Activated CD4-positive, alpha-beta T cell treated with anti-CD3 and anti-CD28 coated beads, Interleukin-2, amount 50 U/mL, for 1 hour (primary cell): ENCODE results near the gene CLMN.

Source experiments
- DNase-seq: peaks from one replicate; pipeline ENCODE4 v3.0.0-alpha.2; 2020

CLMN gene

DNA sequence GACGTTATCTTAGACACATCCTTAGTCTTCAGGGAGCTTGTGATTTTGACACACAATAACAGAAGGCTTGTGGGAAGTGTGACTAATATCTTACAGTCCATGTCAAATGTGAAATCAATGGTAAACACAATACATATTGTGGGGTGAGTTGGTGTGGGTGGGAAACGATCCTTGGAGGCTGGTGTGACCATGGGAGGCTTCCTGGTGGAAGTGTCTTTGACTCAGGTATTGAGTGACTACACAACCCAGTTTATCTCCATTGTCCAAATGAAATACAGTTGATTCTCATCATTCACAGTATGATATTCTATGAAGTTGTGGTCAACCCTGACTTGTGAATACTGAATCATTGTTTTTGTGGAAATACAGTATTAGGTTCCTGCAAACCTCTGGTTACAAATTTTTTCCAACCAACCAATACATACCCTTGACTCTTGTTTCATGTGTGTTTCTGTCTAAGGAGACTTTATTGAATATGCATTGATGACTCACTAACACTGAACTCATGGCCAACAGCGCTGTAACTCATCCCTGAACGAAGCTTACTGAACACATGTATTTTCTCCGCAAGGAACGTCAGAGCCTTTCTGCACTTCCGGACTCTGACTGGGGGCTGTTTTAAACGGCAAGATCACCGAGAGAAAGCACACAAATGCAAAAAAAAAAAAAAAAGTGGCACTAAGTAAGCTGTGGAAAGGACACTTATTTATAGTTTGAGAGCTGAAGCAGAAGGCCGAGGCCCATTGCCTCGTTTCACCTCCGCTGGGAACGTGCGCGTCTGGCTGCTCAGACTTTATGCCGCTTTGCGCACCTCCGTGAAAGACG lies 59.0 kb downstream of the CLMN start:
- no peak for DNase-seq

DNA sequence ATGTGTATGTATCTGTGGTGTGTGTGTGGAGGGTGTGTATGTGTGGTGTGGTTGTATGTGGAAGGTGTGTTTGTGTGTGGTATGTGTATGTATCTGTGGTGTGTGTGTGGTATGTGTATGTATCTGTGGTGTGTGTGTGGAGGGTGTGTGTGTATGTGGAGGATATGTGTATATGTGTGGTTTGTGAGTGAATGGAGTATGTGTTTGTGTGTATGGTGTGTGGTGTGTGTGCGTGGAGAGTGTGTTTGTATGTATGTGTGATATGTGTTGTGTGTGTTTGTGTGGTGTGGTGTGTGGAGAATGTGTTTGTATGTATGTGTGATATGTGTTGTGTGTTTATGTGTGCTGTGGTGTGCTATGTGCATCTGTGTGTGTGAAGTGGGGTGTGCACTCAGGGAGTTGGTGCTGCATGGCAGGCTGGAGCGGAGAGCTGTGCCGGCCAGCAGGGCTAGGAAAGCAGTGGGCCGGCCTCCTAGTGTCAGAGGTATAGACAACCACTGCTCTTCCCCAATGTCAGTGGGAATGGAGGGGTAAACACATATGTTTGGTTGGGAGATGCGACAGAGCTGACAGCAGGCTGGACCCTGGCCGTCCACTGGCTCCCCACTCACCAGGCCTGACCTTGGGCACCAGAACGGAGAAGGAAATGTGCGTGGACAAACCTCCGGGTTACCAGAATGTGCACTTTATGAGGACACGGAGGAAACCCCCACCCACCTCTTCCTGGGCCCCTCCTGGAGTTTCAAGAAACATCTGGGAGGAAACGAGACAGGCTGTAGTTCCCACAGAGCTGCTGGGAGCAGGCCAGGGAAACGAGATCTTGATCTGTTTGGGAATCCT lies 60.7 kb downstream of the CLMN start:
- no peak for DNase-seq

DNA sequence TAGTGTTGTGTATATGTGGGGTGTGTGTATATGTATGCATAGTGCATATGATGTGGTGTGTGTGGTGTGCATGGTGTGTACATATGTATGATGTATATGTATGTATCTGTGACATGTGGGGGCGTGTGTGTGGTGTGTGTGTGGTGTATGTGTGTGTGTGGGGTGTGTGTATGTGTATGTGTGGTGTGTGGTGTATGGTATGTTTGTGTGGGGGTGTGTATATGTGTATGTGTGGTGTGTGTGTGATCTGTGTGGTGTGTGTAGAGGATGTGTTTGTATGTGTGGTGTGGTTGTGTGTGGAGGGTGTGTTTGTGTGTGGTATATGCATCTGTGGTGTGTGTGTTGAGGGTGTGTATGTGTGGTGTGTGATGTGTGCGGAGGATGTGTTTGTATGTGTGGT lies 61.6 kb downstream of the CLMN start:
- DNase-seq, result no peak

DNA sequence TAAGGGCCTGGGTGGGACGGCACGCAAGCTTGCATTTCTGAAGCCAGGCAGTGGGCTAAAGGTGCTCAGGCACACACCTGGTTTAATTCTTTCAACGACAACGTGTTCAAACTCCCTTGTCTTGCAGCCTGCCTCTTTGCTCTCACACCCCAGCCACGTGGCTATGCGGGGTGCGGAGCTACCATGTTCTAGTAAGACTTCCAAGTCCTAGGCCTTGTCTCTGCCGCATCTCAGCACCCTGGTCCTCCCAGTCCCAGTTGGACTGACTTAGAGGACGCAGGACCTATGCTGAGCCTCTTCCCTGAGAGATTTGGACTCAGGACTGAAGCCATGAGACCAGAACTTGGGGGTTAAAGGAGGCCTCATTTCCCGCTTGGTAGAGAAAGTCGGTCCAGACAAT lies 62.2 kb downstream of the CLMN start:
- DNase-seq, result no peak

DNA sequence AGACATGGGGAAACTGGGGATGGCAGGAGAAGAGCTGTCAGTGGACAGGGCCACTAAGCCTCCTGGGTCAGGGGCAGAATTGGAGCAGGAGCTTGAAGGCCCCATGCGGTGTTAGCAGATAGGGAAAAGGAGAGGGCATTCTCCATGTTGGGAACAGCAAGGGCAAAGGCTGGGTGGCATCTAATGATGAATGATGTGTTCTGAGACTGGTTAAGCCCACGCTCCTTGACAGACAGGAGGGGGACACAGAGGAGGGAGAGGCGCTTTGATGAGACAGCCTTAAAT lies 63.0 kb downstream of the CLMN start:
- no peak for DNase-seq

DNA sequence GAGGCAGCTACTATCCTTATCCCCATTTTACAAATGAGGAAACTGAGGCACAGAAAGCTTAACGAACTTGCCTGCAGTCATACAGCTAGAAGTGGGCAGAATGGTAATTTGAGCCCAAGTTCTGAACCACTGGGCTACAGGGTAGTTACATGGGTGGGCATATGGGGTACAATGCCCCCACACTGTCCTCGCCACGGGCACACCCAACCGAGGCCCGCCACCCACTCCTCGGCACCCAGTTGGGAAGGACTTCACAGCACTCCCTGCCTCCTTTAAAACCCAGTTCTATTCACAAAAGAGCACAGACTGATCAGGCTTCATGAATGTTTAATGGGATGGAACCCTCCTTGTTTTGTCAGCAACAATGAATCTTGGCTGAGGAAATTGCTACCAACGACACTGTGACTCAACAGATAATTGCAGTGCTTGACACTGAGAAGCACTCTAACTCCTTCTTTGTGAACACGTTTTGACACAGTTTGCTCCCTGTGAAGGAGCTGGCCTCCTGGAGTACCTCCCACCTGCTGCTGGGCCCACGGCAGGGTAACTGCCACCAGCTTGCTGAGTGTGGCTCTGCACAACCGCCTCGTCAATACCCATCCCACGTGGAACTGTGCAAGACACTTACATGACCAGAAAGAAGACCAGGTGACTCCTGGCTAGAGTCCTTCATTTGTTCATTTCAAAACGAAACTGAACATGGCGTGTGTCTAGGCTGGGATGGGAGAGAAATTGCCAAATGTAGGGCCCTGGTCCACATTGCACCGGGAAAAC lies 63.5 kb downstream of the CLMN start:
- DNase-seq, result no peak

DNA sequence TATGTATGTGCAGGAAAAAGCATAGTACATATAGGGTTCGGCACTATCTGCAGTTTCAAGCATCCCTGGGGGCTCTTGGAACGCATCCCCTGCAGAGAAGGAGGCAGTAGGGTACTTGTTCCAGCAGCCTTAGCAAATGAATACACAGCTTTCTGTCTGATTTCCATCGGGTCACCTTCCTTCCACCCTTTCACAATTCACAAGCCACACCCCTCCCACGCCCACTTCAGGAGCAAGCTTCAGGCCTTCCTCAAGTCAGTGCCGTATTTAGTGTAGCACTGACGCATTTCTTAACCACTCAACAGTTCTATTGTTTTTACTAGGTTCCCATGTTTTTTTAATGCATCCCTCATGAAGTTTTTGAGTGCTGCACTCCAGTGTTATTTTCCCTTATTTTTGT lies 64.2 kb downstream of the CLMN start:
- no peak for DNase-seq

DNA sequence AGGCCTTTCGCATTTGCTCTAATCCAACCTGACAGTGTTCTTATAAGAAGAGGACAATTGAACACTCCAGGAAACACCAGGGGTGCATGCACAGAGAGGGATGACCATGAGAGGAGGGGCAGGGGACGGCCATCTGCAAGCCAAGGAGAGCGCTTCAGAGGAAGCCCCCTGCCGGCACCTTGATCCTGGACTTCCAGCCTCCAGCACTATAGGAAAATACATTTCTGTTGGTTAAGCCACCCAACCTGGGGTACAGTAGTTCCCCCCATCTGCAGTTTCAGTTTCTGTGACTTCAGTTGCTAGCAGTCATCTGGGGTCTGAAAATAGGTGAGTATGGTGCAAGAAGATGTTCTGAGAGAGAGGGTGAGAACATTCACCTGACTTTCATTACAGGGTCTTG lies 64.7 kb downstream of the CLMN start:
- no peak for DNase-seq

DNA sequence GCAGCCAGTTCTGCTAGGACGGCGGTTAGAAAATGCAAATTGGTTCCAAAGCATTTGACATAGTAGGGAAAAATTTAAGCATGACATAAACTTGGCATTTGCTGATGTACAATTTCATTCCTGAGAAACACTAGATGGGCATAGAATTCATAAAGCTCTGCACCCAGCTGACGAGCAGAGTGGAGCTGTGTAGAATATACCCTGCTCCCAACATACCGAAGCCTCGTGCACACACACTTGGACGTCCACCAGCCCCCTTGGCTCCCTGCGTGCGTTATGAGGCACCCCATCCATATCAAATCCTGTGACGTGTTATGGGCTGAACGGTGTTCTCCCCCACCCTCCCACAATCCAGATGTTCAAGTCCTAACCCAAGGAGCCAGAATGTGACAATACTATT lies 65.4 kb downstream of the CLMN start:
- no peak for DNase-seq

DNA sequence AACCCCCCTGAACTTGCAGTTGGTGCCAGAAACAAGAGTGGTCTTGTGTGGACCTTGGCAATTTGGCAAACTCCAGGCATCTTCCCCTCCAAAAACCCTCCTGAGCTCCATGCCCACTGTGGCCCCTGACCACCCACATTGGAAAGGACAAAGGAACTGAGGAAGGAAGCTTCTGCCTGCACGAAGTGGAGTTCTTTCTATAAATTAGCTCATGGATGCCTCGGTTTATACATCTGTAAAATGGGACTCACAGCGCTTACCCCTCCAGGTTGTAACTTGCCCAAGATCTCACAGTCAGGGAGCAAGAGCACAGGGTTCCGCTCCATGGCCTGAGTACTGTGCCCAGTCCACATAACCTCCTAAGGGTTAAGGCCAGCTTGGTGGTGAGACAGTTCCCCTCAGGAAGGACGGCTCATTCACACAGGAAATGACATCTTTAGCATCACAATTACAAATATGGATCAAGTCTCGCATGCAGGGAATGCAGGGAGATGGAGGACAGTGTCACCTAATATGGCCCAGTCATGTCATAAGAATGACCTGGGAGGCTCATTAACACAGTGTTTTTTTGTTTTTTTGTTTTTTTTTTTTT lies 66.6 kb downstream of the CLMN start:
- no peak for DNase-seq

DNA sequence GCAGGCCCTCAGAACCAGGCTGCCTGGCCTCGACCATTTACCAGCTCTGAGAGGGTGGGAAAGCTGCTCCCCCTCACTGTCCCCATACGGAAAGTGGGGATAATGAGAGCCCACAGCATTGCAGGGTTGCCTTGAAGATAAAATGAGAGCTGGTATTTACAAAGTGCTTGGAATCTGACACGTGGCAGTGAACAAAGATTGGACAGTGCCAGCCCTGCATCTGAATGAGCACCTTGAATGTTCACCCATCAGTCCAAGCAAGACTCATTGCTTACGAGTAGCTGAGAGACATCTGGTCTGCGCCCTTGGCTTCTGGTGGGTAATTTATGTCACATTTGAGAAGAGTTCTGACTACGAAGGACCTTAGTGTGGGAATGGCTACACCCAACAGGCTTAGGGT lies 67.5 kb downstream of the CLMN start:
- DNase-seq, result no peak

DNA sequence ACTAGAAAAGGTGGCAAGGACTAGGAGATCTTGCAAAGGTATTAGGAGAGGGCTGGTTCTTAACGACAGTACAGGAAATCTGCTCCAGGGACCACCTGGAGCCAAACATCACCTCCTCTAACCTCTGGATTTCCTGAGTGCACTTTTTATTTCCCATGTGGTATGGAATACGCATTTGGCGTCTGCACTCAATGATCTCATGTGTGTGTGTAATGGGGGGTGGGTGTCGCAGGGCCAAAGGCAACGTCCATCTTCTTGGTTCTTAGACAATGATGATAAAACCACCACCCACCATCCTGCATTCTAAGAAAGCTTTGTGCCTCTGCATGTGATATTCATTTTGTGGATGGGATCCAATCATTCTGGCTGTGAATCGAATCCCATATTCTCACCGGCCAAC lies 68.8 kb downstream of the CLMN start:
- no peak for DNase-seq

DNA sequence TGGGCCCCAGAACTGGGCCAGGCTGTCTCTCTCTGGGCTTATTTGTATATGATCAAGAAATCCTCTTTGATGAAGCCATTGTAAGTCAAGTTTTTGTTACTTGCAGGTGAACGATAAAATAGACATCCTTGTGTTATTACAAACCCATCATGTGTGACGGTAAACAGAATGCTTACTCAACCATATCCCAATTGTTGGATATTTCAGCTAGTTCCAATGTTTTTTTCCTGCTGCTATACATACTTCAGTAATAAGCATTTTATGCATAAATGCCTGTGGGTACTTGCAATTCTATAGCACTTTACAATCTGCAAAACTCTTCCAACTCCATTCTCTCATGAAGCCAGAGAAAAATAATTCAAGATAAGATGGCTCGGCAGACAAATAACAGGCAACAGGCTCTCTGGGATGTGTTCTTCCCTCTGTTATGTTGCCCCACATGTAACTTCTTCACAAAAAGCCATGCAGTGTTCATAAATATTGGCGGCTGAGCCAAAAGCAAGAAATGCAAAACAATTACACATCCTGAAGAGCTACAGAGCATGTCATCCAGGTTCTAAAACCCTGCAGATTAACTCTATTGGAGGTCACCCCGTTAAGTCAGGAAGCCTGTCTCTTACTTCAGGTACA lies 69.5 kb downstream of the CLMN start:
- DNase-seq, result no peak

DNA sequence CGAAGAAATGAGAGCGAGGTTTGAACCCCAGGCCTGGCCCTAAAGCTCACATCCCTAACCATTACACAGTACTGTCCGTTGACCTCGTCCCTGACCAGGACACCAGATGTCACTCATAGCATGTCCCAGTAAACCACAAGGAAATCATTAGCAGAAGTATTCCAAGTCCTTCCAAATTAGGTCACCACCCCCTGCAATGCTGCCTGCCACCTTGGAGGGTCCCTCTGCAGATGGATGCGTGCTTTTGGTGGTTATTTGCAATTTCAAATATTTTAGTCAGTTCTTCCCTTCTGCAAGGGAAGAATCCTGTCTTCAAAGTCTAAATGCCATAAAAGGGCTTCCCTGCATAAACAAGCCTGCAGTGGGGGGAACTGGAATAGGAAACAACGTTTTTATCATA lies 71.3 kb downstream of the CLMN start:
- no peak for DNase-seq

DNA sequence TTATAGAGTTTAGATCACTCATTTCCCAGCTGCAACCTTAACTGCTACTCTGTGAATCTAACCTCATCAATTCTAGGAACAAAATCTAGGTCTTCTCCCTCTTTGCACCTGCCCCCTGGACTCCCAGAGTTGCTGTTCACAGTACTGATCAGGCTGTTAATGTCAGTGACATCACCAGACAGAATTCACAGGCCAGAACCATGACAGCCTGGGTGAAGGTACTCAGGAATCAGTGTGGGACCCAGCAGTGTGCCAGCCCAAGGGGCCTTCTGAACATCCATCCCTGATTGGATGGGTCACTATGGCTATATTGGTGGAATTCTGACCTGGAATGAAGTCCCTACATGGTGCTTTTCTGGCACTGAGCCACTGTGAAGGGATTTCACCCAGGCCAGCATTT lies 72.8 kb downstream of the CLMN start:
- no peak for DNase-seq

DNA sequence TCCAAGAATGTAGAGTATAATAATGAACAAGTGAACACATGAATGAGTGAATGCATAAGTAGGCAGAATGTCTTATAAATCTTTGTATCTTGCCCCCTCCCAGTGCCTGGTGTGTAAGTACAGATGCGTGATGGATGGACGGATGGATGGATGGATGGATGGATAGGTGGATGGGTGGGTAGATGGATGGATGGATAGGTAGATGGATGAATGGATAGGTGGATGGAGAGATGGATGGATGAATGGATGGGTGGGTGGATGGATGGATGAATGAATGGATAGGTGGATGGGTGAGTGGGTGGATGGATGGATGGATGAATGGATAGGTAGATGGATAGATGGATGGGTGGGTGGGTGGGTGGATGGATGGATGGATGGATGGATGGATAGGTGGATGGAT lies 74.4 kb downstream of the CLMN start:
- DNase-seq, result no peak

DNA sequence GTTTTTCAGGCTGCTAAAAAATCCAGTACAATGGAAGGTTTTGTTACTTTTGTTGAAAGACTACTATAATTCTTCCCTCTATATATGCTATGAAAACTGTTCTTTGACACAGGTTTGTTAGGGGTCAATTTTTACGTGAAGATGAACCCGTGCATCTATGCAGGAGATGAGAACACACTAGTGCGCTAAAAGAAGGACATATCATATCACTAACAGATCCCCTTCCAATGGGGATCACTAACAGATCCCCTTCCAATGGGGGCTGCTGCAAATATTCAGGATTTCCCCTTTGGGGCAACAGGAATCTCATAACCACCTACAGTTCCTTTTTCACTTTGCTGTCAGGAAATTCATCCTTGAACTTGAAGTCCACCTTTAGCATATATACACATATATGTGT lies 75.1 kb downstream of the CLMN start:
- no peak for DNase-seq

DNA sequence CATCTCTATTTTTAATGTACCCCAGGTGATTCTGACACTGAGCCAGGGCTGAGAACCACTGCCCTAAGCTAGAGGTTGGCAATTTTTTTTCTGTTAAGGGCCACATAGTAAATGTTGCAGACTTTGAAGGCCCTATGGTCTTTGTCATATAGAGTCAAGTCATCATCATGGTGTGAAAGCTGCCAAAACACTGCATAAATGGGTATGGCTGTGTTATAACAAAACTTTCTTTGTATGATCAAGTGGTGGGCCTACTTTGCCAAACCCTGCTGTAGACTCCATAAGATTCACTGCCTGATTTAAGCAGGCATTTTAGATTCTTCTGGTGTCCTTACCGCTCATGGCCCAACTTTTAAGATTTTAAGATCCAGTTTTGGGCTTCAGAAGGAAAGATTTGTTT lies 76.8 kb downstream of the CLMN start:
- no peak for DNase-seq

DNA sequence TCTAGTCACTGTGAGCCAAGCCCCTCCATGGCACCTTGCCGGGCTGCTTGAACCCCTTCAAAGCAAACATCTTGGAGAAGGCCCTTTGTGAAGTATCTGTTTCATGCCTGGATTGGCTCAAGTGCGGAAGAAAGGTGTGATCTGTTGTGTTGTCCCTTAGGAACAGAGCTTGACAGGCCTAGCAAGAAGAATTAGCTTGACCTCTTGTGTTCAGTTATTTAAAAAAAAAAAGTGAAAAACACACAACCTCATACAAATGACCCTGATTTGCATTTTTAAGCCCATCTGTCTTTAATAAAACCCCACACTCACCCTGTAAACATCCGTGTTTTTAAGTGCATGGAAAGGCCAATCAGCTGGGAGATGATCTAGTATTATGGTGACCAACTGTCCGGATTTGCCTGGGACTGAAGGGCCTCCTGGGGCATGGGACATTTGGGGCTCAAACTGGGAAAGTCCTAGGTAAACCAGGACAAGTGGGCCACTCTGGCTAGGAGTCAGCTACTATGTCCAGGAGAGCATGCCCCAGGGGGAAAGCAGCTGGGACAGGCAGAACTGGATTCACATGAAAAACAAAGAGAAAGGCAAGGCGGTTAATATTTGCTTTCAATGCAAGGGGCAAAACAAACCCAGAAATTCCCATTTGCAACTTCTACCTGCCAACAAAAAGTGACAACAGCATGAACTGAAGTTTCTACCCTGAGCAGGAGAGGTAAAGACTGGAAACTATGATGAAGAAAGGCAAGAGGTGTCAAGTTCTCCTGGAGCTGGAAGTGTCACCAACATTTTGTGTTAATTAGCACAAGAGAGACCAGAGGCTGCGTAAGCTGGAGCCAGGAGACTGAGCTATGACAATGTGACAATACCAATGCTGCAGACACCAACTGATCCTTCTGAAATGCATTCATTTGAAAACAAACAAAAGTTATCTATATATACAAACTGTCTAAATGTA lies 78.6 kb downstream of the CLMN start:
- DNase-seq, result no peak

DNA sequence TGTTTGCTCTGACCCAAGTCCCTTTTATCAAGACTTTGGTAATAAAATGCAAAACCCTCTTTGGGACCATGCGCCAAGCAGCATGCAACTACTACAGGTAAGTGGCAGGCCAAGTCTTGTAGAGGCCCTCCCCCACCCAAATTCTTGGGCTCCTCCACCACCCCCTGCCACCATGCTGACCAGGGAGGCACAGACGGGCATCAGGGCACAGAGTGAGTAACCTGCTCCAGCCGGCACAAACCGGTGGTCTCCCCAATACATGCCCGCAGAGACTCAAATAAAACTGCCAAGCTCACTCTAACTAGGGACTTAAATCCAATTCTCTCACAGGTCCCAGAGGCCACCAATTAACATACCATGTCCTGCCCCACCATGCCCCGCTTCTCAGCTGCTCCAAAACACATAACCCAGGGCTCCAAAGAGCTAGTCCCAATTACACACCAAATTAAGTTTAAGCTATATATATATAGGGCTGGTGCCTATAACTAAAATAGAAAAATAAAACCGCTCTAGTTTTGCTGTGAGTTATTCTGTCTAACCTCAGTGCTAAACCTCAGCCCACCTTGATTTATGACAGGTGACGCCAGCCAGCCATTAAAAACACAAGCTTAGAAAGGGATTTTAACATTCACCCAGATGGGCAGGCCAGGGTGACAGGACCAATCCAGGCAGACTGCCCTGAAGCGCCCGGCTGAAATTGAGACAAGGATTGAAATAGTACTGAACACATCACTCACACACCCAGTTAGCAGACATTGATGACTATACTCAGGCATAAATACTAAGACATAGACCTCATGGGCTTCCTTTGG lies 81.0 kb downstream of the CLMN start:
- DNase-seq, result no peak

DNA sequence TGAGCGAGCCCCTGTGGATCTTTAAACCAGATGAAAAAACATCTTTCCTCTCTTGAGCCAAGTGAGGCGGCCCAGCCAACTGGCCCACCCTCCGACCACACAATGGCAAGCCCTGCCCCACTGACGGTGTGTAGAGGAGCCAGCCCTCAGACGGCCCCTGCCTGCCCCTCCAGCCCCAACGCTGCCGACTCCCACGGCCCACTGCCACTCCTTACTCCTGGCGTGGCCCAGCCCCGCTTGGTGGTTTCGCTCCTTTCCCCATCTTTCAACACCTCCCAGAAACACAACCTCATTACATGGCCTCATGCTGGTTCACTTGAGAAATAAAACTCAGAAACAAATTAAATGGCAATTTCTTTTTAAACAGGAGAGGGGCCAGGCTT lies 81.8 kb downstream of the CLMN start:
- DNase-seq, result no peak
